OCI-LY1 (cell line): ENCODE results near the gene PGC.

Experiments
- H2AFZ ChIP-seq: fragments of 200-600 bp; sonication (generic), shearing (Covaris generic); 2 replicates; pipeline ENCODE4 v1.6.0; 2014; ENCODE audit warnings: antibody characterized with exemption, mild to moderate bottlenecking, low read length
- H3F3A ChIP-seq: fragments of 200-600 bp; sonication (generic), shearing (Covaris generic); 2 replicates; pipeline ENCODE4 v1.6.0; 2014; ENCODE audit warnings: mild to moderate bottlenecking, antibody characterized with exemption, low read length, moderate library complexity; ENCODE audit not compliant: insufficient read depth
- H3K27ac ChIP-seq: fragments of 200-600 bp; sonication (generic); 2 replicates; pipeline ENCODE4 v1.5.1; 2014; ENCODE audit warnings: low read length, mixed run types, mild to moderate bottlenecking, low read depth; ENCODE audit not compliant: poor library complexity, severe bottlenecking
- H3K27me3 ChIP-seq: fragments of 200-600 bp; sonication (generic); 2 replicates; pipeline ENCODE4 v1.6.0; 2014; ENCODE audit warnings: antibody characterized with exemption, mild to moderate bottlenecking, low read length, moderate library complexity; ENCODE audit not compliant: insufficient read depth
- H3K36me3 ChIP-seq: fragments of 200-600 bp; sonication (generic); 2 replicates; pipeline ENCODE4 v1.6.1; 2014; ENCODE audit warnings: mild to moderate bottlenecking, antibody characterized with exemption, low read length, moderate library complexity, mixed read lengths; ENCODE audit not compliant: insufficient read depth
- H3K4me1 ChIP-seq: fragments of 200-600 bp; sonication (generic); 2 replicates; pipeline ENCODE4 v1.5.1; 2014; ENCODE audit warnings: mild to moderate bottlenecking, low read length, moderate library complexity; ENCODE audit not compliant: insufficient read depth, severe bottlenecking
- H3K4me2 ChIP-seq: fragments of 200-600 bp; sonication (generic), shearing (Covaris generic); 2 replicates; pipeline ENCODE4 v1.6.1; 2014; ENCODE audit warnings: low read length
- H3K4me3 ChIP-seq: fragments of 200-600 bp; sonication (generic); 2 replicates; pipeline ENCODE4 v1.5.1; 2014; ENCODE audit warnings: low read length, low read depth, mild to moderate bottlenecking, mixed read lengths; ENCODE audit not compliant: poor library complexity, severe bottlenecking
- H3K79me2 ChIP-seq: fragments of 200-600 bp; shearing (Covaris generic); 2 replicates; pipeline ENCODE4 v1.6.1; 2016; ENCODE audit warnings: mixed run types, low read length, mixed read lengths; ENCODE audit not compliant: insufficient read depth
- H3K9ac ChIP-seq: fragments of 200-600 bp; sonication (generic), shearing (Covaris generic); 2 replicates; pipeline ENCODE4 v1.6.1; 2014; ENCODE audit warnings: mild to moderate bottlenecking, low read length, mixed read lengths
- H3K9me2 ChIP-seq: fragments of 200-600 bp; sonication (generic), shearing (Covaris generic); 2 replicates; pipeline ENCODE4 v1.6.1; 2014; ENCODE audit warnings: low read depth, mild to moderate bottlenecking, low read length, mixed read lengths
- H3K9me3 ChIP-seq: fragments of 200-600 bp; shearing (Covaris generic); 2 replicates; pipeline ENCODE4 v1.6.1; 2014; ENCODE audit warnings: low read length, mixed read lengths
- H4K20me1 ChIP-seq: fragments of 200-600 bp; sonication (generic), shearing (Covaris generic); 2 replicates; pipeline ENCODE4 v1.6.0; 2016; ENCODE audit warnings: mild to moderate bottlenecking, low read length; ENCODE audit not compliant: insufficient read depth
- CTCF ChIP-seq: fragments of 200-600 bp; sonication (generic), shearing (Covaris generic); IDR thresholded peaks from 2 replicates; pipeline ENCODE4 v1.5.1; 2017; ENCODE audit warnings: mild to moderate bottlenecking, antibody characterized with exemption, low read length, moderate library complexity, mixed read lengths
- EZH2 ChIP-seq: fragments of 200-600 bp; sonication (generic), shearing (Covaris generic); IDR thresholded peaks from 2 replicates; pipeline ENCODE4 v1.8.0; 2017; ENCODE audit warnings: borderline replicate concordance, mixed run types, mild to moderate bottlenecking, antibody characterized with exemption, low read length, moderate library complexity, mixed read lengths

Gene PGC

GRCh38 chr6:41715795-41716515, 31.2 kb downstream of the PGC start:
- no peaks in the 10 kb centered on the region for H3K79me2 ChIP-seq

GRCh38 chr6:41714556-41715273, 32.5 kb downstream of the PGC start:
- no peak for TF ChIP-seq CTCF
- TF ChIP-seq EZH2: no peak
- Histone ChIP-seq H3K79me2 (no peaks in the 10 kb centered on the region), H3K27ac (no peak overlapping the region), H3K27me3 (no peaks in the 10 kb centered on the region), H3K4me3 (no peak overlapping the region), H4K20me1 (no peaks in the 10 kb centered on the region), H3K9me2 (no peaks in the 10 kb centered on the region), H3F3A (no peaks in the 10 kb centered on the region), H3K9ac (no peak overlapping the region), H2AFZ (no peak overlapping the region), H3K4me2 (no peak overlapping the region), H3K9me3 (no peaks in the 10 kb centered on the region), H3K4me1 (peaks cover 40% of the 10 kb centered on the region), H3K36me3 (no peaks in the 10 kb centered on the region; the same call in 1 of the 2 replicates)

More at GRCh38 chr6:41715795-41716515, 31.2 kb downstream of the PGC start:
- H4K20me1 ChIP-seq: no peaks in the 10 kb centered on the region
- H3K36me3 ChIP-seq: no peaks in the 10 kb centered on the region; the same call in 1 of the 2 replicates
- peak overlapping the region; percentile 5; the same call in 1 of the 2 replicates for H3K4me2 ChIP-seq
- no peaks in the 10 kb centered on the region for H3K27me3 ChIP-seq
- no peaks in the 10 kb centered on the region for H3K9me2 ChIP-seq
- TF ChIP-seq EZH2: no peak
- no peak for TF ChIP-seq CTCF
- peaks cover 40% of the 10 kb centered on the region for H3K4me1 ChIP-seq
- H3K9ac ChIP-seq: no peak overlapping the region
- H2AFZ ChIP-seq: no peak overlapping the region
- H3F3A ChIP-seq: no peaks in the 10 kb centered on the region
- no peak overlapping the region for H3K4me3 ChIP-seq
- no peaks in the 10 kb centered on the region for H3K9me3 ChIP-seq
- H3K27ac ChIP-seq: peak overlapping the region; percentile 3

GRCh38 chr6:41713650-41714291, 33.4 kb downstream of the PGC start:
- no peaks in the 10 kb centered on the region for H3K79me2 ChIP-seq
- H3K9me3 ChIP-seq: no peaks in the 10 kb centered on the region
- TF ChIP-seq CTCF (no peak), EZH2 (no peak)
- no peaks in the 10 kb centered on the region; the same call in 1 of the 2 replicates for H3K36me3 ChIP-seq
- no peaks in the 10 kb centered on the region for H3K27me3 ChIP-seq
- peaks cover 40% of the 10 kb centered on the region for H3K4me1 ChIP-seq
- H3K9me2 ChIP-seq: no peaks in the 10 kb centered on the region
- no peaks in the 10 kb centered on the region for H4K20me1 ChIP-seq
- H3K27ac ChIP-seq: peak overlapping the region; percentile 10
- H3K4me2 ChIP-seq: no peak overlapping the region; the same call in 1 of the 2 replicates
- no peak overlapping the region for H2AFZ ChIP-seq
- no peak overlapping the region for H3K9ac ChIP-seq
- no peak overlapping the region for H3K4me3 ChIP-seq
- H3F3A ChIP-seq: no peaks in the 10 kb centered on the region
